Measurements from ENCODE around the gene SYNGR3. TPM values are rescaled to one million over a fixed set of nuclear protein-coding genes. Genes with fewer than 3 reads are reported as not detected.

Gene SYNGR3
- total RNA-seq, 2 donors from 2014 or later = 0.52 to 2.1 TPM

DNA sequence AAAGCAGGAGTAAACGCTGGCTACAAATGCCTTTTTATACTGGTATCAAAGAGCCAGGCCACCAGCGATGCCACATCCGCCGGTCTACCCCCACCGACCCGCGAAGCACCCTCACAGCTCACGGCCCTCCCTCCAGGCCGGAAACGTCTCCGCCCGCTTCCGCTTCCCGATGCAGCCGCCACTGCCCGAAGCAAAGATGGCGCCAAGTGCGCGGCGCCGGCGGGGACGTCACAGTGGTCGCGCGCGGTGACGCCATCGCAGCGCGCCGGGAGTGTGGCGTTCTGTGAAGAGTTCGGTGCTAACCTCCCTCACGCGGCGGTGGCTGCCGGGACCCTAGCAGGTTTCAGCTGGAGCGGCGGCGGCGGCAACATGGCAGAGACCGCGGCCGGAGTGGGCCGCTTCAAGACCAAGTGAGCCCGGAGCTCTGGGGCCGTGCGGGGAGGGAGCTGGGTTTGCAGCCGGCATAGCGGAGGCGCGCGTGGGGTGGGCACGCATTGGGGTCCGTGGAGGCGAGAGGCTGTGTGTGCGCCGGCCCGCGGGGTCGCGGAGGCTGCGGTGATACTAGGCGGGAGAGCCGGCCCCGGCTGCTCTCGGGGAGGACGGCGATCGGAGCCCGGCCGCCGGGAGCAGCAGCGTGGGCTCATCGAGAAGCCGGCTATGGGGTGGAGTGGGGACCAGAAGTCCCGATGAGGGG lies 17.8 kb upstream of the SYNGR3 start, which contains the start of gene TBL3:
Gene TBL3, plus strand, starts transcription at position 258 of the 694 bp plus-strand sequence. Its CDS starts 112 bp downstream, at position 370.
- peak within 1 kb of the TSS; percentile 84 to 100 for H3K4me3 ChIP-seq
- H3K9me3 ChIP-seq = no peaks in the 10 kb centered on the region
- peaks cover 0 to 27% of the 10 kb centered on the region in 2 donors for H3K4me1 ChIP-seq
- DNase-seq (ENCODE audit: low spot score) = peak; percentile 95
- TF ChIP-seq, protein P1, sequence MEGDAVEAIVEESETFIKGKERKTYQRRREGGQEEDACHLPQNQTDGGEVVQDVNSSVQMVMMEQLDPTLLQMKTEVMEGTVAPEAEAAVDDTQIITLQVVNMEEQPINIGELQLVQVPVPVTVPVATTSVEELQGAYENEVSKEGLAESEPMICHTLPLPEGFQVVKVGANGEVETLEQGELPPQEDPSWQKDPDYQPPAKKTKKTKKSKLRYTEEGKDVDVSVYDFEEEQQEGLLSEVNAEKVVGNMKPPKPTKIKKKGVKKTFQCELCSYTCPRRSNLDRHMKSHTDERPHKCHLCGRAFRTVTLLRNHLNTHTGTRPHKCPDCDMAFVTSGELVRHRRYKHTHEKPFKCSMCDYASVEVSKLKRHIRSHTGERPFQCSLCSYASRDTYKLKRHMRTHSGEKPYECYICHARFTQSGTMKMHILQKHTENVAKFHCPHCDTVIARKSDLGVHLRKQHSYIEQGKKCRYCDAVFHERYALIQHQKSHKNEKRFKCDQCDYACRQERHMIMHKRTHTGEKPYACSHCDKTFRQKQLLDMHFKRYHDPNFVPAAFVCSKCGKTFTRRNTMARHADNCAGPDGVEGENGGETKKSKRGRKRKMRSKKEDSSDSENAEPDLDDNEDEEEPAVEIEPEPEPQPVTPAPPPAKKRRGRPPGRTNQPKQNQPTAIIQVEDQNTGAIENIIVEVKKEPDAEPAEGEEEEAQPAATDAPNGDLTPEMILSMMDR (IDR thresholded peaks at IDR 0.05) = no peak
- peaks cover 29% of the 10 kb centered on the region for H3K36me3 ChIP-seq
- H3K27me3 ChIP-seq = no peaks in the 10 kb centered on the region
- peak within 1 kb of the TSS; percentile 88 to 89 for H3K27ac ChIP-seq

DNA sequence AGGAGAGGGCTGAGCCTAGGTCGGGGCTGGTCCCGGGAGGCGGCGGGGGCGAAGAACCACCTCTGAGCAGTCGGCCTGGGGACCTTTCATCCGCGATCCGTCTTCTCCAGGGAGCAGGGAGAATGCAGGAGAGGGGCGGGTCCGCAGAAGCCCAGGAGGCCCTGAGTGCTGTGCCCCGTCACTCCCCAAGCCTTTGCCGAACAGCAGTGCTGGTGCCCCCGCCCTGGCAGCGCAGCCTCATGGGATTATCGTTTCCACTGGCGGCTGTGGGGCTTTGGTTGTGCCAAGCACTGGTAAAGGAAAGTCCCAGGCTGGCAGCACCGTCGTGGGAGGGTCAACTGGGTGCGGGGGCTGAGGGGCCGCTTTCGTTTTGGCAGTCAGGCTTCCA lies 17.3 kb upstream of the SYNGR3 start:
- Histone ChIP-seq H3K27ac (peak overlapping the region in 1 of 2 donors; percentile 88), H3K4me1 (peaks cover 0 to 27% of the 10 kb centered on the region in 2 donors), H3K27me3 (no peaks in the 10 kb centered on the region), H3K4me3 (peak overlapping the region; percentile 84 to 100), H3K9me3 (no peaks in the 10 kb centered on the region), H3K36me3 (peaks cover 34% of the 10 kb centered on the region)
- TF ChIP-seq, protein P1 (IDR thresholded peaks at IDR 0.05) = no peak
- no peak for DNase-seq (ENCODE audit: low spot score)

DNA sequence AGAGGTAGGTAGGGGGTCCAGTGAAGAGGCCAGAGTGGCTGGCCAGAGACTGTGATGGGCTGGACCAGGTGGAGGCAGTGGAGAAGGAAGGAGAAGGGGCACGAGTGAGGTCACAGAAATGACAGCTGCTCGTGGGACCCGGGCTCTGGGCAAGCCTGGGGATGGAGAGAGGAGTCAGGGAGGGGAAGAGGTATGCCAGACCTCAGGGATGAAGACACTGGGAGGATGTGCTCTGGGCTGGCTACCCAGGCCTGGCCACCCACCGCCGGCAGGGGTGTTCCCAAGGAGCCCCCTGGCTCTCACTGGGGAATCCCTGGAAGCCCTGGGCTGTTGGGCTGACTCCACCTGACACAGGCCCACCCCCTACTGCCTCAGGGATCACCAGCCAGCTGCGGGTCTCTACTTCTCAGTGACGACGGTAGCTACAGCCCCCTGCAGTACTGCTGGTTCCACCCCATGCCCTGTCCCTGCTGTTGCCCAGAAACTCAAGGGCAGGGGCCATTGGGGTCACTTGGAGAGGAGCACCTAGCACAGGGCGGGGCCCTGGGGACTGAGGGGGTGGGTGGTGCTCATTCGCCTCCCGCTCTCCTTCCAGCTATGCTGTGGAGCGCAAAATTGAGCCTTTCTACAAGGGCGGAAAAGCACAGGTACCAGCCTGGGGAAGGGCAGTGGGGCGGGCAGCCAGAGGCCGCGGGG lies 16.2 kb upstream of the SYNGR3 start:
- no peak for DNase-seq (ENCODE audit: low spot score)
- Histone ChIP-seq H3K27me3 (peaks cover 0 to under 1% of the 10 kb centered on the region in 2 donors), H3K36me3 (peaks cover 46% of the 10 kb centered on the region), H3K9me3 (no peaks in the 10 kb centered on the region), H3K4me3 (no peak overlapping the region), H3K27ac (no peak overlapping the region), H3K4me1 (peaks cover 0 to 27% of the 10 kb centered on the region in 2 donors)
- TF ChIP-seq, protein P1 (IDR thresholded peaks at IDR 0.05) = no peak

DNA sequence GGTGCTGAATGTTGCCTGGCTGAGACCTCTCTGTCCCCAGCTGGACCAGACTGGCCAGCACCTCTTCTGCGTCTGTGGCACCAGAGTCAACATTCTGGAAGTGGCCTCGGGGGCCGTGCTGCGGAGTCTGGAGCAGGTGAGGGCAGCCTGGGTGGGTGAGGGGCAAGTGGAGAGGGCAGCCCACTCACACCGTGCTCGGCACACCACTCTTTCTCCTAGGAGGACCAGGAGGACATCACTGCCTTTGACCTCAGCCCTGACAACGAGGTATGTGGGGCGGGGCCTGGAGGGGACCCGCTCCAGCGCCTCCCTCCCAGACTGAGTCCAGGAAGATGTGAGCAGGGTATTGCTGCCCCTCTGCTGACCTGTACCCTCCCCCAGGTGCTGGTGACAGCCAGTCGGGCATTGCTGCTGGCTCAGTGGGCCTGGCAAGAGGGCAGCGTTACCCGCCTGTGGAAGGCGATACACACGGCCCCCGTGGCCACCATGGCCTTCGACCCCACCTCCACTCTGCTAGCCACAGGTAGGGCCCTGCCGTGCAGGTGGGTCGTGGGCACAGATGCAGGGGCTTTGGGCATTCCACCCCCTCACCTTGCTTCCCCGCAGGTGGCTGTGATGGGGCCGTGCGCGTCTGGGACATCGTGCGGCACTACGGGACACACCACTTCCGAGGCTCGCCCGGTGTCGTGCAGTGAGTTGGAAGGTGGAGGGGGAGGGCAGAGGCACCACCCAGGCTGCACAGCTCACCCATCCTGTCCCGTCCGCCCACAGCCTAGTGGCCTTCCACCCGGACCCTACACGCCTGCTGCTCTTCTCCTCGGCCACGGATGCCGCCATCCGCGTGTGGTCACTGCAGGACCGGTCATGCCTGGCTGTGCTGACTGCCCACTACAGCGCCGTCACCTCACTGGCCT lies 15.4 kb upstream of the SYNGR3 start:
- Histone ChIP-seq H3K9me3 (no peaks in the 10 kb centered on the region), H3K36me3 (peaks cover 47% of the 10 kb centered on the region), H3K4me3 (no peak overlapping the region), H3K27ac (no peak overlapping the region), H3K4me1 (peaks cover 0 to 34% of the 10 kb centered on the region in 2 donors), H3K27me3 (peaks cover 3 to 7% of the 10 kb centered on the region in 2 donors)
- no peak for DNase-seq (ENCODE audit: low spot score)
- TF ChIP-seq, protein P1 (IDR thresholded peaks at IDR 0.05) = no peak

DNA sequence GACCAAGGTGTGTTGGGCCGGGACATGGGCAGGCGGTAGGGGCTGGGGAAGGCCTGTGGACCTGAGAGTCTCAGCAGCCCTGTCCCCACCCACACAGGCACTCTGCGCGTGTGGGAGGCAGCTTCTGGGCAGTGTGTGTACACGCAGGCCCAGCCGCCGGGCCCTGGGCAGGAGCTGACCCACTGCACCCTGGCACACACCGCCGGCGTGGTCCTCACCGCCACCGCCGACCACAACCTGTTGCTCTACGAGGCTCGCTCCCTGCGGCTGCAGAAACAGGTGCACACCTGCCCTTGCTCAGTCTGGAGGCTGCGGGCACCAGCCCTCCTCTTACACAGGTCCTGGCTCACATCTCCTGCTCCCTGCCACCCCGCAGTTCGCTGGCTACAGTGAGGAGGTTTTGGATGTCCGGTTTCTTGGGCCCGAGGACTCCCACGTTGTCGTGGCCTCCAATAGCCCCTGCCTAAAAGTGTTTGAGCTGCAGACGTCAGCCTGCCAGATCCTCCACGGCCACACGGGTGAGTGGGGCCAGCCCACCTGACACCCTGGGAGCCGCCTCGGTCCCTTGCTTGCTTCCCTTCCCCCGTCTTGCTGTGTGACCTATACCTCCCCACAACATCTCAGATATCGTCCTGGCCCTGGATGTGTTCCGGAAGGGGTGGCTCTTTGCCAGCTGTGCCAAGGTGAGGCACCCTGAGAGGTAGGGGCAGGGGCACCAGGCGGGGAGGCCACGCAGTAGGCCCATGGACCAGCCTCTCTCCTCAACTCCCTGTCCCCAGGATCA lies 14.1 kb upstream of the SYNGR3 start:
- no peak overlapping the region for H3K27ac ChIP-seq
- no peak for DNase-seq (ENCODE audit: low spot score)
- no peak overlapping the region for H3K4me3 ChIP-seq
- peaks cover 47% of the 10 kb centered on the region for H3K36me3 ChIP-seq
- TF ChIP-seq, protein P1 (IDR thresholded peaks at IDR 0.05) = no peak
- H3K4me1 ChIP-seq = peaks cover 0 to 44% of the 10 kb centered on the region in 2 donors
- H3K9me3 ChIP-seq = no peaks in the 10 kb centered on the region
- peaks cover 7% of the 10 kb centered on the region in 2 donors for H3K27me3 ChIP-seq

Data from right atrium auricular region (tissue), 2 donors.